ENCODE data around the gene BRK1.
"Not testable (repeated sequence)": the region's sequence is repeated elsewhere in the genome, so short reads cannot be mapped to it uniquely, and the experiment has no call there.

The BRK1 gene

GRCh38 chr3:10145685-10146084 is 30.2 kb downstream of the BRK1 start:
- no peak for DNase-seq

- no peak for DNase-seq
These were observed 33.8 kb downstream of the BRK1 start for GRCh38 chr3:10149226-10149625.

GRCh38 chr3:10150987-10151386 is 35.5 kb downstream of the BRK1 start:
- DNase-seq, result no peak

GRCh38 chr3:10154335-10155122 is 39.1 kb downstream of the BRK1 start:
- no peak for DNase-seq

GRCh38 chr3:10155123-10155472 is 39.6 kb downstream of the BRK1 start:
- DNase-seq, result no peak

GRCh38 chr3:10155658-10156057 is 40.2 kb downstream of the BRK1 start:
- DNase-seq, result no peak

GRCh38 chr3:10157031-10157430 is 41.6 kb downstream of the BRK1 start:
- no peak for DNase-seq

GRCh38 chr3:10158555-10158954 is 43.1 kb downstream of the BRK1 start:
- DNase-seq, result not testable (repeated sequence)

- no peak for DNase-seq
These were observed 44.9 kb downstream of the BRK1 start for GRCh38 chr3:10160346-10160745.

GRCh38 chr3:10160925-10161324 is 45.5 kb downstream of the BRK1 start:
- DNase-seq, result no peak

- DNase-seq, result no peak
These were observed 46.7 kb downstream of the BRK1 start for GRCh38 chr3:10162185-10162584.

GRCh38 chr3:10164201-10164545 is 48.7 kb downstream of the BRK1 start:
- not testable (repeated sequence) for DNase-seq

- no peak for DNase-seq
These were observed 49.3 kb downstream of the BRK1 start, which contains the start of gene IRAK2 for GRCh38 chr3:10164546-10165393. TSS of gene IRAK2 (plus strand) at chr3:10164919. CDS start at chr3:10164955, 36 bp downstream.

- DNase-seq, result no peak
These were observed 50.7 kb downstream of the BRK1 start for GRCh38 chr3:10166213-10166604.

GRCh38 chr3:10169000-10169496 is 53.6 kb downstream of the BRK1 start:
- DNase-seq, result no peak

- DNase-seq, result no peak
These were observed 55.5 kb downstream of the BRK1 start for GRCh38 chr3:10170915-10171478.

GRCh38 chr3:10173095-10173925 is 57.8 kb downstream of the BRK1 start:
- DNase-seq, result no peak

GRCh38 chr3:10173926-10174435 is 58.5 kb downstream of the BRK1 start:
- DNase-seq, result no peak

- not testable (repeated sequence) for DNase-seq
These were observed 59.9 kb downstream of the BRK1 start for GRCh38 chr3:10175334-10175733.

- not testable (repeated sequence) for DNase-seq
These were observed 60.7 kb downstream of the BRK1 start for GRCh38 chr3:10176150-10176549.

Data from KG1 (cell line).